ENCODE data around the gene CACHD1. TPM values are rescaled to one million over a fixed set of nuclear protein-coding genes. Genes with fewer than 3 reads are reported as not detected.

The CACHD1 gene
- total RNA-seq, 2 donors from 2014 or later = 8.6 to 12.9 TPM

DNA sequence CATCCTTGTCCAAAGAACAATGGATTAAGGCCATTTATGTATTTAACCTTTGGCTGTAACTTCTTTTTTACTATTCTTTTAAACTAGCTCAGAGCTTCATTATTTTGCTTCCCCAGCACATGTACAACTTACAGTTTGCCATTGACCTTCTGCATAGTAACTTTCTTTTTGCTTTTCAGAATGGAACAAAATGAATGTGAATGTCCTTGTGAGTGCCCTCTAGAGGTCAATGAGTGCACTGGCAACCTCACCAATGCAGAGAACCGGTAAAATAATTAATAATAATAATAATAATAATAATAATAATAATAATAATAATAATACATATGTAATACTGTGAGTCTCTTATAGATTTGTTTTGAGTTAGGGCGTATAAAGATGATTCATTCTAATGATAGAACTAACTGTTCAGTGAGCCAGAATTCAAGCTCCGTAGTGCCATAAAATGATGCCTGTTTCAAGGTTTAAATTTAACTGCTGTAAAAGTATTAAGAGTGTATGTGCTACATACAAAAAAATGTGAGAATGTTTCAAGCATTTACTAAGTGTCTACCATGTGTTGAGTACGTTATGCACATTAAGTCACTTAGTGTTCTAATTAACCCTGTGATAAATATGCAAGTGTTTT lies 205.9 kb downstream of the CACHD1 start:
- peak in 1 of 4 donors; percentile 10 for DNase-seq
- no peaks in the 10 kb centered on the region for H3K27me3 ChIP-seq
- intact Hi-C loops (cut with DNase I) = no loop called here

DNA sequence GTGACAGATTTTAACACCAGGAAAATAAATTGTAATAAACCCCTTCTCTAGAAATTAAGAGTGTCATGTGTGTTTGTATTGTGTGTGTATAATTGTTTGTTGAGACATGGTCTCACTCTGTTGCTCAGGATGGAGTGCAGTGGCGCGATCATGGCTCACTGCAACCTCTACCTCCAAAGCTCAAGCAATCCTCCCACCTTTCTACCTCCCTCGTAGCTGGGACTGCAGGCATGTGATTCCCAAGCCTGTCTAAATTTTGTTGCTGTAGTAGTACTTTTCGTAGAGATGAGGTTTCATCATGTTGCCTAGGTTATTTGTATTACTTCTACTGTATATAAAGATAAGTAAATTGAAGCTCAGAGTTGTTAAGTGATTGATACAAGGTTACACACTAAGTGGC lies 206.5 kb downstream of the CACHD1 start:
- Histone ChIP-seq H3K36me3 (replicated peaks in 1 of 2; ENCODE audit: insufficient read depth in 1 of 2, low read depth in 2 of 2) (peaks cover 0 to 16% of the 10 kb centered on the region in 2 donors), H3K4me1 (no peaks in the 10 kb centered on the region), H3K27ac (no peak overlapping the region), H3K27me3 (no peaks in the 10 kb centered on the region), H3K9me3 (no peaks in the 10 kb centered on the region), H3K4me3 (no peak overlapping the region)
- WGBS, 2 donors = 91 to 97% methylated on average over 4 of the region's 4 CpGs
- no peak for ATAC-seq
- TF ChIP-seq, protein P1, sequence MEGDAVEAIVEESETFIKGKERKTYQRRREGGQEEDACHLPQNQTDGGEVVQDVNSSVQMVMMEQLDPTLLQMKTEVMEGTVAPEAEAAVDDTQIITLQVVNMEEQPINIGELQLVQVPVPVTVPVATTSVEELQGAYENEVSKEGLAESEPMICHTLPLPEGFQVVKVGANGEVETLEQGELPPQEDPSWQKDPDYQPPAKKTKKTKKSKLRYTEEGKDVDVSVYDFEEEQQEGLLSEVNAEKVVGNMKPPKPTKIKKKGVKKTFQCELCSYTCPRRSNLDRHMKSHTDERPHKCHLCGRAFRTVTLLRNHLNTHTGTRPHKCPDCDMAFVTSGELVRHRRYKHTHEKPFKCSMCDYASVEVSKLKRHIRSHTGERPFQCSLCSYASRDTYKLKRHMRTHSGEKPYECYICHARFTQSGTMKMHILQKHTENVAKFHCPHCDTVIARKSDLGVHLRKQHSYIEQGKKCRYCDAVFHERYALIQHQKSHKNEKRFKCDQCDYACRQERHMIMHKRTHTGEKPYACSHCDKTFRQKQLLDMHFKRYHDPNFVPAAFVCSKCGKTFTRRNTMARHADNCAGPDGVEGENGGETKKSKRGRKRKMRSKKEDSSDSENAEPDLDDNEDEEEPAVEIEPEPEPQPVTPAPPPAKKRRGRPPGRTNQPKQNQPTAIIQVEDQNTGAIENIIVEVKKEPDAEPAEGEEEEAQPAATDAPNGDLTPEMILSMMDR (IDR thresholded peaks at IDR 0.05) = no peak
- no peak for TF ChIP-seq POLR2A (IDR thresholded peaks at IDR 0.05)
- DNase-seq = no peak
- intact Hi-C loops (cut with DNase I) = no loop called here

More for the DNA sequence above, 205.9 kb downstream of the CACHD1 start:
- 63 to 67% methylated on average over 4 of the region's 4 CpGs for WGBS, 2 donors
- TF ChIP-seq, protein P1 (IDR thresholded peaks at IDR 0.05) = peak; percentile 25 to 81 (median 52)
- no peak for TF ChIP-seq POLR2A (IDR thresholded peaks at IDR 0.05)
- no peak for ATAC-seq
- no peaks in the 10 kb centered on the region for H3K9me3 ChIP-seq
- H3K27ac ChIP-seq = no peak overlapping the region
- H3K4me3 ChIP-seq = no peak overlapping the region
- H3K36me3 ChIP-seq (replicated peaks in 1 of 2; ENCODE audit: insufficient read depth in 1 of 2, low read depth in 2 of 2) = peaks cover 0 to 13% of the 10 kb centered on the region in 2 donors
- H3K4me1 ChIP-seq = no peaks in the 10 kb centered on the region

DNA sequence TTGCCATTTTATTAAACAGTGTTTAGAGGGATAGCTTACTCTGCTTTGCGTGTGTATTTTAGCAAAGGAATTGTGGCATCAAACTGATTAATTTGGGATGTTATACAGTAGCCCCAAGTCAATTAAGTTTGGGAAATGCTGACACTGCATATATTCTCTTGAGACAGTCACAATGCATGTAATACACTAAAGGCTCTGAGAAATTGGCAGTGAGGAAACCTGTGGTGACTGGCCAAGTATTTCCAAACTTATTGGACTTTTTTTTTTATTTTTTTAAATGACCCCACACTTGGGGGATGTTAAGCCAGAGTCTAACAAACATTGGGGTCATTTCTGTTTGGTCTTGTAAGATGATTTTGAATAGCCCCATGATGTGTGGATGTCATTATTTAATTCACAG lies 207.6 kb downstream of the CACHD1 start:
- no peaks in the 10 kb centered on the region for H3K27me3 ChIP-seq
- ATAC-seq (no peak), DNase-seq (no peak)
- no peak overlapping the region for H3K4me3 ChIP-seq
- H3K4me1 ChIP-seq = no peaks in the 10 kb centered on the region
- peaks cover 0 to 22% of the 10 kb centered on the region in 2 donors for H3K36me3 ChIP-seq (replicated peaks in 1 of 2; ENCODE audit: insufficient read depth in 1 of 2, low read depth in 2 of 2)
- H3K27ac ChIP-seq = no peak overlapping the region
- 81 to 88% methylated on average over 1 of the region's 1 CpG for WGBS, 2 donors
- no peak for TF ChIP-seq POLR2A (IDR thresholded peaks at IDR 0.05)
- intact Hi-C loops (cut with DNase I) = no loop called here
- H3K9me3 ChIP-seq = no peaks in the 10 kb centered on the region

DNA sequence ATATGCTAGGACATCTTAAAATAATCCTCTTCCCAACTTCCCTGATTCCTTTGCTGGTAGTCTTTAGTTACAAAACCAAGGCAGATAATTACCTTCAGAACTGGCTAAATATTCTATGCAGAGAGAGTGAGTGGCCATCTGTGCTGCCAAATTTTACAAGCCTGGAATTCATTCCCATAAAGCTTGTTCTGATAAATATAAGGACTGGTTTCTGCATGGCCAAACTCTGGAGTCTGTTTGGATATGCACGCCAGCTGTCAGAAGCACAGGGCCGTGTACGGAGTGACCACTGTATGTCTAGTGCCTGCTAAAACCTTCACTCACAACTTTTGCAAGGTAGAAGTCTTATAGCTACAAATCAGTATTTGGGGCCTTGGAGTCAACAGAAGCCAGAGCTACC lies 208.4 kb downstream of the CACHD1 start:
- Histone ChIP-seq H3K27ac (no peak overlapping the region), H3K4me3 (no peak overlapping the region), H3K4me1 (no peaks in the 10 kb centered on the region), H3K27me3 (no peaks in the 10 kb centered on the region), H3K9me3 (no peaks in the 10 kb centered on the region), H3K36me3 (replicated peaks in 1 of 2; ENCODE audit: insufficient read depth in 1 of 2, low read depth in 2 of 2) (peaks cover 0 to 21% of the 10 kb centered on the region in 2 donors)
- DNase-seq (no peak), ATAC-seq (no peak)
- 71 to 96% methylated on average over 3 of the region's 3 CpGs for WGBS, 2 donors
- intact Hi-C loops (cut with DNase I) = no loop called here
- TF ChIP-seq POLR2A (IDR thresholded peaks at IDR 0.05) = no peak
- TF ChIP-seq, protein P1 (IDR thresholded peaks at IDR 0.05) = no peak

DNA sequence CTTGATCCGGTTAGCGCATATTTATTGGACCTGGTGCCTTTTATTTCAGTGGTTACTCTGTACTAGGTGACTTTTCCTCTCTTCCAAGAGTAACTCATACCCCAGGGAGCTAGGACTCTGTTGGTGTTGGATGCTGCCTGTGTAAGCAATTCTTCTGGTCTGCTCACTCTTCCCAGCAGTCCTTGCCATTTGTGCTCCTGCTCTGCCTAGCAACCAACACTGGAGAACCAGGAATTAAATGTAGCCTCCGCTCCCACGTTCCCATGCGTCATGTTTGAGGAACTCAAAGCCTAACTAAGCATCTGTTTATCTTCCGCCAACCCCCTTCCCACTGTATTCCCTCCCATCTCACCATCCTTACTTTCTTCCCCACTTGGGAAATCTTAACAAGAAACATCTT lies 209.2 kb downstream of the CACHD1 start:
- DNase-seq (peak in 2 of 4 donors; percentile 31 to 37), ATAC-seq (no peak)
- Histone ChIP-seq H3K4me1 (no peaks in the 10 kb centered on the region), H3K36me3 (replicated peaks in 1 of 2; ENCODE audit: insufficient read depth in 1 of 2, low read depth in 2 of 2) (peaks cover 0 to 20% of the 10 kb centered on the region in 2 donors), H3K27ac (no peak overlapping the region), H3K9me3 (no peaks in the 10 kb centered on the region), H3K4me3 (no peak overlapping the region), H3K27me3 (no peaks in the 10 kb centered on the region)
- intact Hi-C loops (cut with DNase I) = no loop called here
- TF ChIP-seq POLR2A (IDR thresholded peaks at IDR 0.05) = no peak
- TF ChIP-seq, protein P1 (IDR thresholded peaks at IDR 0.05) = no peak
- 93% methylated on average over 6 of the region's 6 CpGs for WGBS, 2 donors

All from body of pancreas (tissue), 4 donors.